Astrocyte of the spinal cord (primary cell): ENCODE results near the gene ZNF154.

Experiments
- DNase-seq: peaks from one replicate; pipeline ENCODE4 v3.0.0; 2011; ENCODE audit warnings: low read depth, low spot score
- H3K4me3 ChIP-seq: 2 replicates; pipeline ENCODE4 v1.5.1; 2011; ENCODE audit warnings: low read depth, mild to moderate bottlenecking, low read length, moderate library complexity
- CTCF ChIP-seq: IDR thresholded peaks from 2 replicates; pipeline ENCODE4 v1.5.1; 2012; ENCODE audit warnings: low read depth, mild to moderate bottlenecking, low read length, inconsistent platforms
- in situ Hi-C: cut with HindIII; loops from 2 replicates; pipeline ENCODE4 v1.10.0; 2017; ENCODE audit warnings: low sequenced_read_pairs

The ZNF154 gene

DNA sequence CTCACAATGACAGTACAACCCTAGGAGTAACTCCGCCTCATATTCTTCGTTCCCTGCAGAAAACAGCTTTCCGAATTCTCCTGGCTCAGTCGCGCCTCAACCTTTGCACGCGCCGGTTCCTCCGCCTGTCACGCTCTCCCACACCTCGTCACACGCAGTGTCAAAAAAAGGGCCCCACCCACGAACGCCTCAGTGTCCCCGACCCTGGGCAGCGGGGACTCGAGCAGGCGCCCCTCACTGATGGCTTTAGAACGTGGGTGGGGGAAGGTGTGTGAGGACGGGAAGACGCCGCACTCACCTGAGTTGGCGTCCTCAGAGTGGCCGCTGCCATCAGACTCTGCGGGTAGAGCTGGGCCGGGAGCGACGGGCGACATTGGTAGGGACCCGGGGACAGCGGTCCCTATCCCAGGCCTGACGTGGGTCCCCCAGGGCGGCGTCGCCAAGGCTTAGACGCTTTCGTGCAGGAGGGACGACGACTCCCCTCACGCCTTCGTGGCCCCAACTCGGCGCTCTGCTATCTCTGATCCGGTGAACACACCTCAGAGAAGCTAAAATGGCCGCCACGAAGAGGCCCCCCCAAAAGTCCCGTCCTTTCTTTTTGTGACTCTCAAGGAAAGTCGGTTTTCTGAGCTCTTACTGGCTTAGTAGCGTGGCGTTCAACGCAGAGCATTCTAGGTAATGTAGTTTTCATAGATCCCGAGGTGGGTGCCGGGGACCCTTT is at the start of gene ZNF154:
TSS of gene ZNF154 (minus strand) at position 564 of the 721 bp plus-strand sequence. CDS start at position 331, 233 bp downstream.
- no peak for TF ChIP-seq CTCF
- DNase-seq: peak; percentile 77
- H3K4me3 ChIP-seq: peak within 1 kb of the TSS; percentile 71
- in situ Hi-C loops: no loop called here

- in situ Hi-C loops: no loop called here
- no peak overlapping the region for H3K4me3 ChIP-seq
- TF ChIP-seq CTCF: no peak
- no peak for DNase-seq
Observed at GRCh38 chr19:57757941-57758340, 48.9 kb upstream of the ZNF154 start.

- TF ChIP-seq CTCF: no peak
- in situ Hi-C loops: no loop called here
- H3K4me3 ChIP-seq: no peak overlapping the region
- DNase-seq: no peak
Observed at GRCh38 chr19:57755031-57755430, 46.0 kb upstream of the ZNF154 start.

DNA sequence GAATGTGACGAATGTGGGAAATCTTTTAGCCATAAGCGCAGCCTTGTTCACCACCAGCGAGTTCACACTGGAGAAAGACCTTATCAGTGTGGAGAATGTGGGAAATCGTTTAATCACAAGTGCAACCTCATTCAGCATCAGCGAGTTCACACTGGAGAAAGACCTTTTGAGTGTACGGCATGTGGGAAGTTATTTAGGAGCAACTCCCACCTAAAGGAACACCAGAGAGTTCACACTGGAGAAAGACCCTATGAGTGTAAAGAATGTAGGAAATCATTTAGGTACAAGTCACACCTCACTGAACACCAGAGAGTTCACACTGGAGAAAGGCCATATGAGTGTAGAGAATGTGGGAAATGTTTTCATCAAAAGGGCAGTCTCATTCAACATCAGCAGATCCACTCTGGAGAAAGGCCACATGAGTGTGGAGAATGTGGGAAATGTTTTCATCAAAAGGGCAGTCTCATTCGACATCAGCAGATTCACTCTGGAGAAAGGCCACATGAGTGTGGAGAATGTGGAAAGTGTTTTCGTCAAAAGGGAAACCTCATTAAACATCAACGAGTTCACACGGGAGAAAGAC is 45.2 kb upstream of the ZNF154 start:
- in situ Hi-C loops: no loop called here
- H3K4me3 ChIP-seq: no peak overlapping the region
- no peak for TF ChIP-seq CTCF
- no peak for DNase-seq

GRCh38 chr19:57748029-57748428 is 39.0 kb upstream of the ZNF154 start:
- no peak for DNase-seq
- no peak for TF ChIP-seq CTCF
- in situ Hi-C loops: no loop called here
- H3K4me3 ChIP-seq: peak overlapping the region; percentile 93

GRCh38 chr19:57747472-57747807 is 38.4 kb upstream of the ZNF154 start:
- no peak for DNase-seq
- no peak for TF ChIP-seq CTCF
- peak overlapping the region; percentile 93 for H3K4me3 ChIP-seq
- in situ Hi-C loops: no loop called here
